Sigmoid colon (tissue), 7 donors: Measurements from ENCODE around the gene ZCCHC18. TPM values are rescaled to one million over a fixed set of nuclear protein-coding genes. Genes with fewer than 3 reads are reported as not detected.
"Not testable (repeated sequence)": the region's sequence is repeated elsewhere in the genome, so short reads cannot be mapped to it uniquely, and the experiment has no call there.

ENCODE experiments used
- DNase-seq: peaks from one replicate; pipeline ENCODE4 v3.0.0-alpha.2; 2019
- H3K27ac ChIP-seq, 4 donors: fragments of 200-600 bp; sonication (generic); one replicate each; pipeline ENCODE4 v1.5.1; 2016 to 2019; ENCODE audit warnings: mild to moderate bottlenecking in 1 of 4
- H3K27me3 ChIP-seq, 3 donors: fragments of 200-600 bp; sonication (generic); one replicate each; pipeline ENCODE4 v1.5.1; 2019; ENCODE audit warnings: mild to moderate bottlenecking in 1 of 3
- H3K36me3 ChIP-seq, 4 donors: fragments of 200-600 bp; sonication (generic); one replicate each; pipeline ENCODE4 v1.5.1; 2016 to 2019
- H3K4me1 ChIP-seq, 4 donors: fragments of 200-600 bp; sonication (generic); one replicate each; pipeline ENCODE4 v1.5.1; 2017 to 2019
- H3K4me3 ChIP-seq, 4 donors: fragments of 200-600 bp; sonication (generic); one replicate each; pipeline ENCODE4 v1.5.1; 2017 to 2019; ENCODE audit warnings: mild to moderate bottlenecking in 2 of 4, moderate library complexity in 1 of 4
- H3K9me3 ChIP-seq, 4 donors: fragments of 200-600 bp in 3 of 4; sonication (generic) in 3 of 4; one replicate each; pipeline versions ENCODE4 v1.5.1 to v1.6.1; 2013 to 2019
- EP300 ChIP-seq, 4 donors: sonication (generic); formaldehyde crosslinking; IDR thresholded peaks; one replicate each; pipeline ENCODE4 v1.6.1; 2017; ENCODE audit warnings: antibody characterized with exemption in 4 of 4
- POLR2A ChIP-seq, 2 donors: fragments of 450-650 bp; IDR thresholded peaks; one replicate each; pipeline ENCODE4 v1.6.1; 2016; ENCODE audit warnings: antibody characterized with exemption in 2 of 2, mild to moderate bottlenecking in 2 of 2, moderate library complexity in 2 of 2
- POLR2AphosphoS5 ChIP-seq, 4 donors: sonication (generic); formaldehyde crosslinking; IDR thresholded peaks; one replicate each; pipeline ENCODE4 v1.6.1; 2017; ENCODE audit warnings: antibody characterized with exemption in 4 of 4
- WGBS, 2 donors: extraction: QIAGEN DNeasy Blood & Tissue Kit; methylation state at CpG; one replicate each; pipeline ENCODE4 v1.1.7; 2013; 5-methylcytosine and 5-hydroxymethylcytosine counted together
- intact Hi-C: fragments of 100-400 bp; cut with DNase I; formaldehyde crosslinking; loops from one replicate; pipeline ENCODE4 v1.15.1; 2023
- polyA plus RNA-seq, 3 donors: library from polyadenylated mRNA; stranded (reverse); fragments of 200-250 nt; gene quantifications; one replicate each; pipeline ENCODE4 v1.2.3, GENCODE V29; 2013
- total RNA-seq, 4 donors: library from RNA; depleted of rRNA; stranded (reverse); fragments of >200 nt; gene quantifications; one replicate each; pipeline ENCODE4 v1.1.0, GENCODE V29; 2016
- TF ChIP-seq, protein P1 (sequence below), 4 experiments: fragments of 450-650 bp in 3 of 4; fragments of 200-600 bp in 1 of 4; IDR thresholded peaks; one replicate each; pipeline ENCODE4 v1.5.1; 2016 to 2019; ENCODE audit warnings: antibody characterized with exemption in 4 of 4, mild to moderate bottlenecking in 3 of 4, moderate library complexity in 2 of 4
- donor health status: healthy with polysubstance abuse.
- donor health status: Bipolar disorder and iron deficiency.
- donor health status: healthy.

The ZCCHC18 gene
- total and polyA plus RNA-seq, 7 donors = 0.66 to 4.2 (median 2.2) TPM; not detected in 1

GRCh38 chrX:104104676-104105075, 7.6 kb upstream of the ZCCHC18 start:
- intact Hi-C loops = no loop called here
- no peaks in the 10 kb centered on the region for H3K4me1 ChIP-seq
- no peaks in the 10 kb centered on the region for H3K9me3 ChIP-seq
- no peak overlapping the region for H3K4me3 ChIP-seq
- TF ChIP-seq POLR2A (IDR thresholded peaks at IDR 0.05) (no peak), POLR2AphosphoS5 (IDR thresholded peaks at IDR 0.05) (no peak), EP300 (IDR thresholded peaks at IDR 0.05) (no peak)
- TF ChIP-seq, protein P1, sequence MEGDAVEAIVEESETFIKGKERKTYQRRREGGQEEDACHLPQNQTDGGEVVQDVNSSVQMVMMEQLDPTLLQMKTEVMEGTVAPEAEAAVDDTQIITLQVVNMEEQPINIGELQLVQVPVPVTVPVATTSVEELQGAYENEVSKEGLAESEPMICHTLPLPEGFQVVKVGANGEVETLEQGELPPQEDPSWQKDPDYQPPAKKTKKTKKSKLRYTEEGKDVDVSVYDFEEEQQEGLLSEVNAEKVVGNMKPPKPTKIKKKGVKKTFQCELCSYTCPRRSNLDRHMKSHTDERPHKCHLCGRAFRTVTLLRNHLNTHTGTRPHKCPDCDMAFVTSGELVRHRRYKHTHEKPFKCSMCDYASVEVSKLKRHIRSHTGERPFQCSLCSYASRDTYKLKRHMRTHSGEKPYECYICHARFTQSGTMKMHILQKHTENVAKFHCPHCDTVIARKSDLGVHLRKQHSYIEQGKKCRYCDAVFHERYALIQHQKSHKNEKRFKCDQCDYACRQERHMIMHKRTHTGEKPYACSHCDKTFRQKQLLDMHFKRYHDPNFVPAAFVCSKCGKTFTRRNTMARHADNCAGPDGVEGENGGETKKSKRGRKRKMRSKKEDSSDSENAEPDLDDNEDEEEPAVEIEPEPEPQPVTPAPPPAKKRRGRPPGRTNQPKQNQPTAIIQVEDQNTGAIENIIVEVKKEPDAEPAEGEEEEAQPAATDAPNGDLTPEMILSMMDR (IDR thresholded peaks at IDR 0.05) = no peak
- no peak overlapping the region for H3K27ac ChIP-seq
- WGBS, 2 donors = 92 to 93% methylated on average over 10 of the region's 10 CpGs
- no peak for DNase-seq
- H3K36me3 ChIP-seq = no peaks in the 10 kb centered on the region
- H3K27me3 ChIP-seq = no peaks in the 10 kb centered on the region

DNA sequence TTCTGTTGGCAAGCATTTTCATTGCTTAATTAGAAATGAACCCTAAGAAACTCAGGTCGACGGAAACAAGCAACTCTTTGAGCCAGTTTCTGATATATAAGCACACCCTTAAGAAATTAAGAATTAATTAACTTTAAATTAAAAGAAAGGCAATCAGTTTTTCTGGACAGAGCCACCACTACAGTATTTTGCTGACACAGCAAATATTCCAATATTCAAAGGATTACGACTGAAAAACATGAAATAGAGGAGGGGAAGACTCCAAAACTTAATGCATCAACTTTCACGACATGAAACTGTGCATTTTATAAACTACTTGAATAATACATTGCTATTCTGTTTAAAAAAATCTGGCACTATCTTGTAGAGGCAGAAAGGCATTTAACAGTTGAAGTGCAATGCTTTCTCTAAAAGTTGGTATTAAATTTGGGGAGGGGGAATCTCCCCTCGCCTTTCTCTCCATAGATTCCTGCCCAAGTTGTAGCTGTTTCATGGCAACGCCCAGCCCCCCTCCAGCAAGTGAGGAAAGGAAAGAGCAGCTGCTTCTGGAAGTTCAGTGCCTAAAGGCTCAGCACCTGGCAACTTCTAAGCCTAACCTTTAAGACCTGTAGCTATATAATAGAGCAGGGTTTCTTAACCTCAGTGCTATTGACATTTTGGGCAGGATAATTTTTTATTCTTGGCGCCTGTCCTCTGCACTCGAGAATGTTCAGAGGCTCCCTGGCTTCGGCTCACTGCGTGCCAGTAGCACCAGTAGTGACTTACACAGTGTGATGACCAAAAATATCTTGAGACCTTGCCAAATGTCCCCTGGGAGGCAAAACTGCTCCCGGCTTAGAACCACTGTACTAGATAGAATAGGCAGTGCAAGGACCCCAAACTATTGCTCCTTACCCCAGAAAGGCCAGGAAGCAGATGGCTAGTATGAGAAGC, 6.7 kb upstream of the ZCCHC18 start:
- no peaks in the 10 kb centered on the region for H3K36me3 ChIP-seq
- 77 to 87% methylated on average over 11 of the region's 11 CpGs for WGBS, 2 donors
- no peaks in the 10 kb centered on the region for H3K4me1 ChIP-seq
- H3K27ac ChIP-seq = no peak overlapping the region
- H3K9me3 ChIP-seq = no peaks in the 10 kb centered on the region
- H3K27me3 ChIP-seq = no peaks in the 10 kb centered on the region
- no peak overlapping the region for H3K4me3 ChIP-seq
- intact Hi-C loops = no loop called here
- no peak for DNase-seq
- TF ChIP-seq EP300 (IDR thresholded peaks at IDR 0.05) (no peak), POLR2A (IDR thresholded peaks at IDR 0.05) (no peak), POLR2AphosphoS5 (IDR thresholded peaks at IDR 0.05) (no peak)
- TF ChIP-seq, protein P1 (IDR thresholded peaks at IDR 0.05) = no peak

DNA sequence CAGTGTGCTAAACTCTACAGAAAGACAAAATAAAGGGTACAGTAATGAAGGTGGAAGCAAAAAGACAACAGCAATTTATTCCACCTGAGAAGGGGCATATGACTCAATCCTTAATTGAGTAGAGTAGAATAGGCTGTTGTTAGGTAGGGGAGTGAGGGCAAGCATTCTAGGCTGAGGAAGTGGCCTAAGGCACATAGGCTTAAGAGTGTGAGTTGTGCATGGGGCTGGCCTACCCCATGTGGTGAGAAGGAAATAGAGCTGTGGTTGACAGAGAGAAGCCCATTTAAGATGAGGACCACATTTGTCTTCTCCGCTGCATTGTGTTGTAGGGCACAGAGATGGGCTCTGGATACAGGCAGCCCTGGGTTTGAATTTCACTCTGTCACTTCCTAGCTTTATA, 3.4 kb upstream of the ZCCHC18 start:
- intact Hi-C loops = no loop called here
- no peaks in the 10 kb centered on the region for H3K27me3 ChIP-seq
- 67 to 85% methylated on average over 1 of the region's 1 CpG for whole genome bisulfite sequencing, 2 donors

DNA sequence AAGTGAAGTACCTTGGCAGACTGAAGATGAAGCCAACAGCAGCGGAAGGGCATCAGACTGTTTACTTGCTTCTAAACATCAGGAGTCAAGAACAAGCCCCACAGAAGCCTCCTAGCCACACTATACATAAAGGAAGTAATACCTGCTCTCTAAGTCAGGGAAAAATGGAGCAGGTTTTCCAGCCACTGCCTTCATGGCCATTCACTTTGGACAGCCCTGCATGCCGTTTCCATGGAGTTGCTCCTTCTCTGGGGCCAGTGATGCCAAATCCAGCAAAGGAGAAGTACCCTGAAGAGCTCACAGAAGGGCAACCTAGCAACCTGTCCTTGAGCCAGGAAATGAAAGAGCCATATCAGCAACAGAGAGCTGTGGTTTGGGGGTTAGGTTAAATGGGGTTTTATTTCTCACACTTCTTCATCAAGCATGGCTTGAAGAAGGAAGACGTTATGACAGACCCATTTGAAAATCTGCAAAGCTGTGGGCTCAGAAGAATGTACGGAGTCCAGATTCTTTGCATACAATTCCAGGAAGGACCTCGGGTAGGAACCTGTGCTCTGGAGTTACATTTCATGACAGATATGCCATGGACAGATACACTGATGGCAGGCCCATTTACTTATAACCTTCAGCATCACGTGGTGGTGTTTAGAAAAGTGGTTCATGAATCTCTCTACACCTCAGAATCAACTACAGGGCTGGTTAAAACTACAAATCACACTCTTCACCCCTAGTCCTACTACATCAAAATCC, 1.7 kb upstream of the ZCCHC18 start:
- H3K4me3 ChIP-seq, intact Hi-C loops, H3K27me3 ChIP-seq, H3K9me3 ChIP-seq, H3K36me3 ChIP-seq, H3K27ac ChIP-seq, H3K4me1 ChIP-seq, DNase-seq: not testable (repeated sequence)
- WGBS, 2 donors = 56 to 64% methylated on average over 6 of the region's 6 CpGs

More for the DNA sequence above, 3.4 kb upstream of the ZCCHC18 start:
- DNase-seq = no peak
- Histone ChIP-seq H3K4me1 (peaks cover 0 to 8% (median 0%) of the 10 kb centered on the region in 4 donors), H3K27ac (no peak overlapping the region), H3K36me3 (no peaks in the 10 kb centered on the region), H3K9me3 (no peaks in the 10 kb centered on the region), H3K4me3 (no peak overlapping the region)
- TF ChIP-seq POLR2AphosphoS5 (IDR thresholded peaks at IDR 0.05) = no peak
- TF ChIP-seq, protein P1 (IDR thresholded peaks at IDR 0.05) = no peak
- TF ChIP-seq EP300 (IDR thresholded peaks at IDR 0.05) = no peak
- TF ChIP-seq POLR2A (IDR thresholded peaks at IDR 0.05) = no peak
